NCI-H345 (cell line): ENCODE measurements around the gene HSF4.

ENCODE experiments used
- DNase-seq: peaks from one replicate; lab custom pipeline; 2025; lab: John Stamatoyannopoulos, UW

HSF4 gene

GRCh38 chr16:67150047-67150832 is 14.3 kb upstream of the HSF4 start:
- peak; percentile 39 for DNase-seq

- peak; percentile 58 for DNase-seq
Measured at GRCh38 chr16:67150833-67151396, 13.6 kb upstream of the HSF4 start, which contains the start of gene B3GNT9. Gene B3GNT9, minus strand, starts transcription at chr16:67150998. Its CDS starts 513 bp downstream, at chr16:67150485.

- no peak for DNase-seq
Measured at GRCh38 chr16:67151431-67152097, 13.0 kb upstream of the HSF4 start.

GRCh38 chr16:67154578-67155294 is 9.8 kb upstream of the HSF4 start:
- no peak for DNase-seq

- peak; percentile 69 for DNase-seq
Measured at GRCh38 chr16:67155295-67156142, 9.0 kb upstream of the HSF4 start.

GRCh38 chr16:67156143-67156844 is 8.3 kb upstream of the HSF4 start:
- no peak for DNase-seq

- no peak for DNase-seq
Measured at GRCh38 chr16:67157106-67157748, 7.3 kb upstream of the HSF4 start.

GRCh38 chr16:67157892-67158635 is 6.5 kb upstream of the HSF4 start:
- no peak for DNase-seq

GRCh38 chr16:67158637-67159600 is 5.6 kb upstream of the HSF4 start:
- peak; percentile 10 for DNase-seq

GRCh38 chr16:67161595-67162058 is 2.9 kb upstream of the HSF4 start:
- DNase-seq, result no peak

GRCh38 chr16:67162506-67163163 is 1.9 kb upstream of the HSF4 start:
- no peak for DNase-seq

- DNase-seq, result peak; percentile 84
Measured at GRCh38 chr16:67163164-67163998, 1.2 kb upstream of the HSF4 start.

- DNase-seq, result no peak
Measured at GRCh38 chr16:67163999-67164558, 466 bp upstream of the HSF4 start.

- DNase-seq, result no peak
Measured at GRCh38 chr16:67165121-67166078, 855 bp downstream of the HSF4 start.

GRCh38 chr16:67166110-67166547 is 1.6 kb downstream of the HSF4 start:
- no peak for DNase-seq
